Body of pancreas (tissue), 4 donors: Measurements from ENCODE around the gene MSANTD3. TPM values are rescaled to one million over a fixed set of nuclear protein-coding genes. Genes with fewer than 3 reads are reported as not detected.

Experiments
- ATAC-seq: fragments of 150-250 bp; one replicate; pipeline ENCODE4 v1.9.1; 2016
- DNase-seq, 4 donors: peaks; one replicate each; pipeline ENCODE4 v3.0.0-alpha.2; 2019
- H3K27ac ChIP-seq, 4 donors: fragments of 200-600 bp; sonication (generic); 1 replicate in 3 of 4; 2 replicates in 1 of 4; pipeline versions ENCODE4 v1.5.1 to v1.6.1; 2016 to 2019; ENCODE audit warnings: mild to moderate bottlenecking in 1 of 4, mixed read lengths in 1 of 4, moderate library complexity in 1 of 4
- H3K27me3 ChIP-seq, 2 donors: fragments of 200-600 bp; sonication (generic); one replicate each; pipeline ENCODE4 v1.6.0; 2016; ENCODE audit warnings: mild to moderate bottlenecking in 1 of 2
- H3K36me3 ChIP-seq, 2 donors: fragments of 200-600 bp; sonication (generic); replicated peaks in 1 of 2; 2 replicates each; pipeline ENCODE4 v1.5.1; 2016; ENCODE audit warnings: low read depth in 2 of 2; ENCODE audit not compliant: insufficient read depth in 1 of 2
- H3K4me1 ChIP-seq: fragments of 200-600 bp; sonication (generic); one replicate; pipeline ENCODE4 v1.6.0; 2016
- H3K4me3 ChIP-seq, 2 donors: fragments of 200-600 bp; sonication (generic); 1 replicate in 1 of 2; 2 replicates in 1 of 2; pipeline ENCODE4 v1.5.1; 2016 to 2019
- H3K9me3 ChIP-seq, 3 donors: fragments of 200-600 bp; sonication (generic); 1 replicate in 2 of 3; 2 replicates in 1 of 3; pipeline ENCODE4 v1.5.1; 2016
- POLR2A ChIP-seq, 3 donors: fragments of 450-650 bp; IDR thresholded peaks; one replicate each; pipeline ENCODE4 v1.6.1; 2016; ENCODE audit warnings: antibody characterized with exemption in 3 of 3, mild to moderate bottlenecking in 2 of 3
- WGBS, 2 donors: methylation state at CpG; one replicate each; pipeline ENCODE4 v1.1.5; 2017; 5-methylcytosine and 5-hydroxymethylcytosine counted together
- intact Hi-C: fragments of 100-400 bp; cut with DNase I; formaldehyde crosslinking; loops from one replicate; pipeline ENCODE4 v1.15.1; 2023
- total RNA-seq, 2 donors: library from RNA; depleted of rRNA; stranded (reverse); fragments of >200 nt; gene quantifications; one replicate each; pipeline ENCODE4 v1.1.0, GENCODE V29; 2016
- TF ChIP-seq, protein P1 (sequence below), 7 experiments: fragments of 450-650 bp in 4 of 7; fragments of 200-600 bp in 3 of 7; sonication (generic) in 3 of 7; IDR thresholded peaks; one replicate each; pipeline ENCODE4 v1.5.1; 2016 to 2019; ENCODE audit warnings: antibody characterized with exemption in 7 of 7

The MSANTD3 gene
- total RNA-seq, 2 donors from 2014 or later = 8.8 to 21.8 TPM

DNA sequence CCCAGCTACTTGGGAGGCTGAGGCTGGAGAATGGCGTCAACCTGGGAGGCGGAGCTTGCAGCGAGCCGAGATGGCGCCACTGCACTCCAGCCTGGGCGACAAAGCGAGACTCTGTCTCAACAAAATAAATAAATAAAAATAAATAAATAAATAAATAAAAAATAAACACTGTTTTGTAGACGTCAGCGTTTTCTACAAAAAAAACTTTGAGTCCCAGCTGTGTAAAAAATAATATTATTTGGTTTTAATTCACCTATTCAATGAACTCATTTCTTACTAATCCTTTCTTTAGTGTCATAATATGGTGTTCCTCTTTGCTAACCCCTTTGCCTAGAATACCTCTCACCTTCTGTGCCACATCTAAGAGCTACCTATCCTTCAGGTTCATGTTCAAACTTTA lies 30.2 kb upstream of the MSANTD3 start:
- Histone ChIP-seq H3K4me3 (no peak overlapping the region), H3K27me3 (no peaks in the 10 kb centered on the region), H3K9me3 (no peaks in the 10 kb centered on the region), H3K36me3 (no peaks in the 10 kb centered on the region), H3K4me1 (no peaks in the 10 kb centered on the region), H3K27ac (no peak overlapping the region)
- WGBS, 2 donors = 94 to 96% methylated on average over 9 of the region's 9 CpGs
- TF ChIP-seq, protein P1, sequence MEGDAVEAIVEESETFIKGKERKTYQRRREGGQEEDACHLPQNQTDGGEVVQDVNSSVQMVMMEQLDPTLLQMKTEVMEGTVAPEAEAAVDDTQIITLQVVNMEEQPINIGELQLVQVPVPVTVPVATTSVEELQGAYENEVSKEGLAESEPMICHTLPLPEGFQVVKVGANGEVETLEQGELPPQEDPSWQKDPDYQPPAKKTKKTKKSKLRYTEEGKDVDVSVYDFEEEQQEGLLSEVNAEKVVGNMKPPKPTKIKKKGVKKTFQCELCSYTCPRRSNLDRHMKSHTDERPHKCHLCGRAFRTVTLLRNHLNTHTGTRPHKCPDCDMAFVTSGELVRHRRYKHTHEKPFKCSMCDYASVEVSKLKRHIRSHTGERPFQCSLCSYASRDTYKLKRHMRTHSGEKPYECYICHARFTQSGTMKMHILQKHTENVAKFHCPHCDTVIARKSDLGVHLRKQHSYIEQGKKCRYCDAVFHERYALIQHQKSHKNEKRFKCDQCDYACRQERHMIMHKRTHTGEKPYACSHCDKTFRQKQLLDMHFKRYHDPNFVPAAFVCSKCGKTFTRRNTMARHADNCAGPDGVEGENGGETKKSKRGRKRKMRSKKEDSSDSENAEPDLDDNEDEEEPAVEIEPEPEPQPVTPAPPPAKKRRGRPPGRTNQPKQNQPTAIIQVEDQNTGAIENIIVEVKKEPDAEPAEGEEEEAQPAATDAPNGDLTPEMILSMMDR (IDR thresholded peaks at IDR 0.05) = no peak
- no peak for TF ChIP-seq POLR2A (IDR thresholded peaks at IDR 0.05)
- ATAC-seq (no peak), DNase-seq (no peak)
- intact Hi-C loops = no loop called here

GRCh38 chr9:100397529-100398266 lies 29.2 kb upstream of the MSANTD3 start:
- 68 to 76% methylated on average over 3 of the region's 3 CpGs for WGBS, 2 donors
- H3K27ac ChIP-seq = no peak overlapping the region
- ATAC-seq (no peak), DNase-seq (no peak)
- intact Hi-C loops = no loop called here
- no peak for TF ChIP-seq POLR2A (IDR thresholded peaks at IDR 0.05)
- TF ChIP-seq, protein P1 (IDR thresholded peaks at IDR 0.05) = no peak
- no peaks in the 10 kb centered on the region for H3K9me3 ChIP-seq
- H3K4me3 ChIP-seq = no peak overlapping the region
- H3K4me1 ChIP-seq = no peaks in the 10 kb centered on the region
- no peaks in the 10 kb centered on the region for H3K27me3 ChIP-seq
- no peaks in the 10 kb centered on the region for H3K36me3 ChIP-seq

GRCh38 chr9:100401042-100401441 lies 25.9 kb upstream of the MSANTD3 start:
- no peak for ATAC-seq
- no peaks in the 10 kb centered on the region for H3K36me3 ChIP-seq
- 92 to 95% methylated on average over 1 of the region's 1 CpG for WGBS, 2 donors

DNA sequence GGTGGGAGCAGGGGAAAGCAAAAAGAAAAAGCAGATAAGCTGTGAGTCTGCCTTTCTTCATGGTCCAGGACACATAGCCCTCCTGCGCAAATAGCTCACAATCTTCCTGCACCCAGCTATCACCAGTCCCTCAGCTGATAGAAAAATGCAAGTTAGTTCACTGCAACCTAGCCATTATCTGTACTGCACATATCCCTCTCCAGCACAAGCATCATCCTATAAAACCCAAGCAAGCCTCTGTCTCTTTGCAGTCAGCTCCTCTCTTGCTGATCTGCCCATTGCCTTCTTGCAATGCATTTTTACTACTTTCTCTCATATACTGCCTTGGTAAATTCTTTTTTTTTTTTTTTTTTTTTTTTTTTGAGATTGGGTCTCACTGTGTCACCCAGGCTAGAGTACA lies 20.0 kb upstream of the MSANTD3 start:
- no peak for DNase-seq
- TF ChIP-seq POLR2A (IDR thresholded peaks at IDR 0.05) = no peak
- TF ChIP-seq, protein P1 (IDR thresholded peaks at IDR 0.05) = no peak
- intact Hi-C loops = no loop called here
- Histone ChIP-seq H3K4me3 (no peak overlapping the region), H3K4me1 (peaks cover 1% of the 10 kb centered on the region), H3K9me3 (no peaks in the 10 kb centered on the region), H3K27ac (no peak overlapping the region), H3K27me3 (no peaks in the 10 kb centered on the region), H3K36me3 (no peaks in the 10 kb centered on the region)
- 90 to 94% methylated on average over 1 of the region's 1 CpG for WGBS, 2 donors
- ATAC-seq = no peak

More at GRCh38 chr9:100401042-100401441, 25.9 kb upstream of the MSANTD3 start:
- no peak for TF ChIP-seq POLR2A (IDR thresholded peaks at IDR 0.05)
- TF ChIP-seq, protein P1 (IDR thresholded peaks at IDR 0.05) = no peak
- Histone ChIP-seq H3K27me3 (no peaks in the 10 kb centered on the region), H3K4me3 (no peak overlapping the region), H3K27ac (no peak overlapping the region), H3K9me3 (no peaks in the 10 kb centered on the region), H3K4me1 (no peaks in the 10 kb centered on the region)
- intact Hi-C loops = no loop called here
- DNase-seq = no peak
